Esophagus squamous epithelium (tissue), 5 donors: ENCODE data around the gene INPPL1. TPM values are rescaled to one million over a fixed set of nuclear protein-coding genes. Genes with fewer than 3 reads are reported as not detected.

Source experiments
- DNase-seq: peaks from one replicate; lab custom pipeline; 2025; lab: John Stamatoyannopoulos, UW
- H3K27ac ChIP-seq, 4 donors: fragments of 200-600 bp; sonication (generic); one replicate each; pipeline ENCODE4 v1.5.1; 2016 to 2019; ENCODE audit warnings: mild to moderate bottlenecking in 1 of 4
- H3K27me3 ChIP-seq, 4 donors: fragments of 200-600 bp; sonication (generic); 1 replicate in 3 of 4; 2 replicates in 1 of 4; pipeline versions ENCODE4 v1.5.1 to v1.6.0; 2017 to 2021; ENCODE audit warnings: antibody characterized with exemption in 1 of 4
- H3K36me3 ChIP-seq, 3 donors: fragments of 200-600 bp; sonication (generic); one replicate each; pipeline ENCODE4 v1.5.1; 2016 to 2019
- H3K4me1 ChIP-seq, 3 donors: fragments of 200-600 bp; sonication (generic); one replicate each; pipeline ENCODE4 v1.5.1; 2017 to 2019
- H3K4me3 ChIP-seq, 4 donors: fragments of 200-600 bp; sonication (generic); 1 replicate in 3 of 4; 2 replicates in 1 of 4; pipeline ENCODE4 v1.5.1; 2016 to 2019; ENCODE audit warnings: mild to moderate bottlenecking in 2 of 4, moderate library complexity in 1 of 4
- H3K9me3 ChIP-seq, 3 donors: fragments of 200-600 bp; sonication (generic); one replicate each; pipeline ENCODE4 v1.5.1; 2016 to 2019
- POLR2A ChIP-seq, 4 donors: fragments of 450-650 bp; IDR thresholded peaks; one replicate each; pipeline ENCODE4 v1.6.1; 2017; ENCODE audit warnings: antibody characterized with exemption in 4 of 4, mild to moderate bottlenecking in 4 of 4, moderate library complexity in 3 of 4
- WGBS, 2 donors: methylation state at CpG; one replicate each; pipeline ENCODE4 v1.1.5; 2018; 5-methylcytosine and 5-hydroxymethylcytosine counted together
- intact Hi-C: fragments of 100-400 bp; cut with DNase I; formaldehyde crosslinking; loops from one replicate; pipeline ENCODE4 v1.15.0; 2022
- total RNA-seq, 4 donors: library from RNA; depleted of rRNA; stranded (reverse); fragments of >200 nt; gene quantifications; one replicate each; pipeline ENCODE4 v1.1.0, GENCODE V29; 2016
- TF ChIP-seq, protein P1 (sequence below), 6 experiments: fragments of 450-650 bp in 4 of 6; fragments of 200-600 bp in 2 of 6; sonication (generic) in 2 of 6; IDR thresholded peaks; one replicate each; pipeline ENCODE4 v1.5.1; 2016 to 2019; ENCODE audit warnings: antibody characterized with exemption in 6 of 6, mild to moderate bottlenecking in 4 of 6, moderate library complexity in 4 of 6
- donor health status: DM: yes; HTN: yes; CAD: no.

The INPPL1 gene
- total RNA-seq, 4 donors from 2014 or later = 22.4 to 61.2 (median 26.3) TPM

DNA sequence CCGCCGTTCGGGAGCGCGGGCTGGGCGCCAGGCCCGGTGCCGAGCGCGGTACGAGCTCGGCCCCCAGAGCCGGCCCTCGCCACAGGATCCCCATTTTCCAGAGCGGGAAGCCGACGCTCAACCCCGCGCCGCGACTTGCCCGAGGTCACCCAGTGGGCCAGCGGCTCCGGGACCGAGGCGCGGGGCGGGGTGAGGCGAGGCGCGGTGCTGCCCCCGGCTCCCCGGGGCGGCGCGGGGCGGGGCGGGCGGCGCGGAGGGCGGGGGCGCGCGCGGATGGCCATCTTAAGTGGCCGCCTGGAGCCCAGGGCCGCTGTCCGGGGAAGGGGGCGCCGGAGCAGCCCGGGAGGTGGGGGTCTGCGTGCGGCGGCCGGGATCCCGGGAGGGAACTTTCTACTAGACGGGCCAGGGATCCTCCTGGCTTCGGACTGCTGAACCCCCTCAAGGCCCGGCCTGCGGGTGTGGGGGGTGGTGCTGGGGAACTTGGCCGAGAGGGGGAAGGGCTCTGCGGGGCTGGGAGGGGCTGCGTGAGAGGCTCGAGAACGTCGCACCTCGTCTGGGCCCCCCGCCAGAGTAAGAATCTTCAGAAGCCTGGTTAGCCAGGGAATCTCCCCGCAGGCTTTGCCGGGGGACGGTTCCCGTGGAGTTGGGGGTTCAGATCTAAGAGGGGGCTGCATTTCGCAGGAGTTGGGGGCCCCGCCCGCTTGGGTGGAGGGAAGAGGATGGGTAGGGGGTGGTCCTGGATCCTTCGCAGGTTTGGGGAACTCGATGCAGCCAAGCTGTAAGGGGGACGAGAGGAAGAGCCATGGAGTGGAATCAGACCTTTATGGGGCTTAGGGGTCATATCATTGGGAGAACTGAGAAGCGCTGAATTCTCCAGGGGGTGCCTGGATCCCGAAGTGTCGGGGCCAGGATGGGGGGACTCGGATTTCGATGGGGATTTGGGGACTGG lies 678 bp upstream of the INPPL1 start:
- H3K36me3 ChIP-seq = peaks cover 7 to 24% (median 11%) of the 10 kb centered on the region in 3 donors
- TF ChIP-seq, protein P1, sequence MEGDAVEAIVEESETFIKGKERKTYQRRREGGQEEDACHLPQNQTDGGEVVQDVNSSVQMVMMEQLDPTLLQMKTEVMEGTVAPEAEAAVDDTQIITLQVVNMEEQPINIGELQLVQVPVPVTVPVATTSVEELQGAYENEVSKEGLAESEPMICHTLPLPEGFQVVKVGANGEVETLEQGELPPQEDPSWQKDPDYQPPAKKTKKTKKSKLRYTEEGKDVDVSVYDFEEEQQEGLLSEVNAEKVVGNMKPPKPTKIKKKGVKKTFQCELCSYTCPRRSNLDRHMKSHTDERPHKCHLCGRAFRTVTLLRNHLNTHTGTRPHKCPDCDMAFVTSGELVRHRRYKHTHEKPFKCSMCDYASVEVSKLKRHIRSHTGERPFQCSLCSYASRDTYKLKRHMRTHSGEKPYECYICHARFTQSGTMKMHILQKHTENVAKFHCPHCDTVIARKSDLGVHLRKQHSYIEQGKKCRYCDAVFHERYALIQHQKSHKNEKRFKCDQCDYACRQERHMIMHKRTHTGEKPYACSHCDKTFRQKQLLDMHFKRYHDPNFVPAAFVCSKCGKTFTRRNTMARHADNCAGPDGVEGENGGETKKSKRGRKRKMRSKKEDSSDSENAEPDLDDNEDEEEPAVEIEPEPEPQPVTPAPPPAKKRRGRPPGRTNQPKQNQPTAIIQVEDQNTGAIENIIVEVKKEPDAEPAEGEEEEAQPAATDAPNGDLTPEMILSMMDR (IDR thresholded peaks at IDR 0.05) = no peak
- peak in 1 of 4 donors; percentile 10 for TF ChIP-seq POLR2A (IDR thresholded peaks at IDR 0.05)

DNA sequence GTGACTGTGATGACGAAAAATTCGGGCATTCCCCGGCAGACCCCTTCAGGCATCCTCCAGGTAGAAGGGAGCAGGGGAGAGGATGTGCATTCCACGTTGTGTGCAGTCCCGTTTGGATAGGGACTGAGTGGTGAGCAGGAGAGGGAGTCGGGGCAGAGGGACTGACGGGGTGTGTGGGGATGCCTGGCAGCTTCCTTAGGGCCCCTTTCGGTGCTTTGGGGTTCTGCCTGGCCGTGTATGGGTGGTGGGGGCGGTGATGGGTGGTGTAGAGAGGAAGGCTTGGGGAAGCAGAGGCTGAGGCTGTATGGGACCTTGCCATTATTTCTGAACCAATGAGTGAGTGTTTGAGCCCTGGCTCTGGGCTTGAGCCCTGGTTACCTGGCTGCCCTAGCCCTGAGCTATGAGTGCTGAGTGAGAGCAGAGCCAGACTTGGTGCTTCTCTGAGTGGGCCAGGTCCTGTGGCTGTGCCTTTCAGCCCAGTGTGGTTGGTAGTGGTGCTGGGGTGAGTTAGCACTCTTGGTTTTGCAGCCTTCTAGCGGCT lies 914 bp downstream of the INPPL1 start:
- H3K9me3 ChIP-seq = no peaks in the 10 kb centered on the region
- peak overlapping the region; percentile 94 to 99 (median 98) for H3K27ac ChIP-seq
- intact Hi-C loops = no loop called here
- no peak for DNase-seq
- H3K4me3 ChIP-seq = peak overlapping the region; percentile 72 to 95 (median 83)
- TF ChIP-seq POLR2A (IDR thresholded peaks at IDR 0.05) = no peak
- TF ChIP-seq, protein P1 (IDR thresholded peaks at IDR 0.05) = no peak
- no peaks in the 10 kb centered on the region for H3K27me3 ChIP-seq
- H3K36me3 ChIP-seq = peaks cover 20 to 40% (median 27%) of the 10 kb centered on the region in 3 donors
- peaks cover 21 to 49% (median 23%) of the 10 kb centered on the region in 3 donors for H3K4me1 ChIP-seq
- 4 to 12% methylated on average over 6 to 7 of the region's 11 CpGs for WGBS, 2 donors

More for the DNA sequence above, 678 bp upstream of the INPPL1 start:
- DNase-seq = no peak
- Histone ChIP-seq H3K4me3 (peak overlapping the region; percentile 72 to 95 (median 83)), H3K27me3 (no peaks in the 10 kb centered on the region), H3K27ac (peak overlapping the region; percentile 94 to 99 (median 98)), H3K9me3 (no peaks in the 10 kb centered on the region), H3K4me1 (peaks cover 21 to 49% (median 23%) of the 10 kb centered on the region in 3 donors)
- intact Hi-C loops = no loop called here
- 0 to 1% methylated on average over 13 to 15 of the region's 84 CpGs for WGBS, 2 donors

DNA sequence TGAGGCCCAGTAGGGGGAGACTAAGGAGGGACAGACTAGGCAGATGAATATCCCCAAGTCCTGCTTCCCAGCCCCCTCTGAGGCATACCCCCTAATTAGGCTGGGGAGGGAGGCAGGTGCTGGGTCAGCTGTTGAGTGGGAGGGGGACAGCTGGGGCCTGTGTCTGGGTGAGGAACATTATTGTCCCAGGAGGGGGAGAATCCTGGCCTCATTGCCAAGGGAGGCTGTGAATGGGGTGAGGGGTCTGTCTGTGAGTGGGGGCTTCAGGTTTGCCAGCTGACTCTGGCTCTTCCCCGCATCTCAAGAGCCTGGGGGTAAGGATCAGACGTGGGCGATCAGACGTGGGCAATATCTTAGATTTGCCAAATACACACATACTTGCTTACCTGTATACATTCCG lies 2.1 kb downstream of the INPPL1 start:
- no peak for DNase-seq
- no peak for TF ChIP-seq POLR2A (IDR thresholded peaks at IDR 0.05)
- TF ChIP-seq, protein P1 (IDR thresholded peaks at IDR 0.05) = no peak

DNA sequence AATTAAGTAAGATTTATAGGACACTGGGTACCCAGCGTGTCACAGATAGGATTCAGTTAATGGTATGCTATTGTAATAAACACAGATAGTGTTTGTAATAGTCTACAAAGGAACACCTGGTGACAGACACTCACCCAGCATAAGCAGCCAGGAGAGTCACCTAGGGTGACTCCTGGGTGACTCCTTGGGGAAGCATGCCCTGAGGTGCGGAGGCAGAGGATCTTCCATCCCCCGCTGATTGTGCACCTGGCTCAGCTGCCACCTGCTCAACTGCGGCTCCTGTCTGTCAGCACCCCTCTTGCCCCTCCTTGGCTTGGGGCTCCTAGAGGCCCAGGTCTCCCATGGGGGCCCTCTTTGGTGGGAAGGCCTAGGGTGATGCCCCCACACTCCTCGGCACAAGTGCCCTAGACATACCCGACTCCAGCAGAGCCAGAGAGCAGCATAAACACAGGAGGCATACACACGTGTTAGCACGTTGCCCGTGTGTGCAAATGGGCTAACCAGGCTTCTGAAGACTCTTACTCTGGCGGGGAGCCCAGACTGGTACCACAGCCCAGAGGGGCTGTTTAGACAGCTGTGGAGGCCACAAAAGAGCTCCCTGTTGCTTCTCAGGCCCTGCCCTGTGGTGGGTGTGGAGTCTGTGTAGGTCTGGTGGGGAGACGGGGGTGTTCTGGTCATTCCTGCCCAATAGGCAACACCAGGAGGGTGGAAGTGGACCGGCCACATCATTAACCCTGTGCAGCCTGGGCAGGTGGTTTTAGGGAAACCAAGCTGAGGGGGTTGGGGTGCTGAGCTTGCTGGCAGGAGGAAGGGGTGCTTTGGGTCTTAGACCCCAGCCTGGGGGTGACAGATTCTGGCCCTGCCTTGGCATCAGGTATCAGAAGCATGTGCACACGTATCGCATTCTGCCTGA lies 3.0 kb downstream of the INPPL1 start:
- no peak for TF ChIP-seq POLR2A (IDR thresholded peaks at IDR 0.05)
- TF ChIP-seq, protein P1 (IDR thresholded peaks at IDR 0.05) = no peak
- no peaks in the 10 kb centered on the region for H3K9me3 ChIP-seq
- no peak for DNase-seq
- H3K4me1 ChIP-seq = peaks cover 15 to 42% (median 19%) of the 10 kb centered on the region in 3 donors
- 59 to 70% methylated on average over 2 to 8 of the region's 14 CpGs for WGBS, 2 donors
- no peak overlapping the region for H3K4me3 ChIP-seq
- intact Hi-C loops = no loop called here
- H3K36me3 ChIP-seq = peaks cover 35 to 60% (median 46%) of the 10 kb centered on the region in 3 donors
- H3K27me3 ChIP-seq = no peaks in the 10 kb centered on the region
- H3K27ac ChIP-seq = no peak overlapping the region

More for the DNA sequence above, 2.1 kb downstream of the INPPL1 start:
- intact Hi-C loops = no loop called here
- H3K4me1 ChIP-seq = peaks cover 21 to 49% (median 23%) of the 10 kb centered on the region in 3 donors
- peaks cover 27 to 52% (median 38%) of the 10 kb centered on the region in 3 donors for H3K36me3 ChIP-seq
- no peak overlapping the region for H3K27ac ChIP-seq
- H3K27me3 ChIP-seq = no peaks in the 10 kb centered on the region
- WGBS, 2 donors = 67 to 81% methylated on average over 3 to 5 of the region's 5 CpGs
- H3K4me3 ChIP-seq = no peak overlapping the region
- no peaks in the 10 kb centered on the region for H3K9me3 ChIP-seq
